ENCODE results near the gene SNED1.
"Not testable (repeated sequence)": the region's sequence is repeated elsewhere in the genome, so short reads cannot be mapped to it uniquely, and the experiment has no call there.

Gene SNED1

DNA sequence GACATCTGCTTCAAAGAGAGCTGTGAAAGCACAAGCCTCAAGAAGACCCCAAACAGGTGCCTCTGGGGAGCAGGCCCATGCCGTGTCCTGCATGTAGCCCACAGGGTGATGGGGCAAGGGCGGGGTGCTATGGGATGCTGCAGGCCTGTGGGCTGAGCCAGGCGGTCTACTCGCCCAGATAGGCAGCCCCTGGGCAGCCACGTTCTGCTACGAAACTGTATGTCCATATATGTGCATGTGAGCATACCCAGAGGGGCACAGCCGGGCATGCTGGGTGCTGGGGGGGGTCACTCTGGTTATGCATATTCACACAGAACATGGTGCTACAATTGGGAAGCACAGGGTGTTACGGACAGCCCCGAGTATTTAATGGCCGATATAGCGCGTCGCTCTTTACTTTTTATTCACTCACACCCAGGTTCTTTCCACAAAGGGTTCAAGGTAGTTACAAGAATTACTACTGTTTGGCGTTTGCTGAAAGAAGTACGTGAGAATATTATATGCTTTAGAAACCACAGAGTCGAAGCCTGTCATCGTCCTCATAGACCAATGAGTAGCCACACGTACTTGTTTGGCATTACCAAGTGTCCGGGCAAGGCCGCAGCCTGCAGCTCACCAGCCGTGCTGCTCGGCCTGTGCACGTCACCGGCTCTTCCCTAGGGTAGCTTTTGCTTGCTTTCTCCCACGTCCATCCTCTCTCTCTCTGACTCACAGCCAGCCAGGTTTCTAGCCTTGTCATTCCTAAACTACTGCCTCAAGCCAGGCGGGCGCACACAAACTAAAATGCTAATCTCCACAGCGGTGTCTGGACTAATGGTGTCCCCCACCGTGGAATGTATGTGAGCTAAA lies 89.2 kb downstream of the SNED1 start:
- Histone ChIP-seq H3K4me1 (ENCODE audit: control insufficient read depth, low read depth, low read length) (no peaks in the 10 kb centered on the region), H3K27ac (ENCODE audit: low read length) (no peak overlapping the region), H3K4me3 (ENCODE audit: low read length) (no peak overlapping the region), H3K9ac (ENCODE audit: low read length) (no peak overlapping the region), H3K9me3 (ENCODE audit: control insufficient read depth, low read depth, low read length) (no peaks in the 10 kb centered on the region), H3K36me3 (ENCODE audit: control insufficient read depth, low read depth, low read length) (peaks cover 30% of the 10 kb centered on the region), H3K27me3 (ENCODE audit: control insufficient read depth, insufficient read depth, low read length) (no peaks in the 10 kb centered on the region)

DNA sequence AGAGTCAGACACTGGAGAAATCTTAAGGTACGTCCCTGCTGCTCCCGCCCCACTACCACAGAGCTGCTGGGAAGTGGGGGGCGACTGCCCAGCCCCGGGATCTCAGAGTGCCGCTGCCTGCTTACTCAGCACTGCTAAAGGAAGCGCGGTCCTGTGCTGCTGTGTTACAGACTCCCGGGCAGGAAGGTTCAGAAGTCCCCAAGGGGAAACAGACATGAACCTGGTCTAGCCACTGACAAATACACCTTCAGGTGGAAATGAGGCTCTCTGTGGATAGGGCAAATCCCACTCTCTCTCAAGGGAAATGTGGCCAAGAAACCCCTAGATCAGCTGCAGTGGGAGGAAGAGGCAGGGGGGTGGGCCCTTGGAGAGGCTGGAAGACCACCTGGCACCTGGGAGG lies 90.0 kb downstream of the SNED1 start:
- Histone ChIP-seq H3K4me1 (ENCODE audit: control insufficient read depth, low read depth, low read length) (no peaks in the 10 kb centered on the region), H3K36me3 (ENCODE audit: control insufficient read depth, low read depth, low read length) (peaks cover 30% of the 10 kb centered on the region), H3K9ac (ENCODE audit: low read length) (no peak overlapping the region), H3K9me3 (ENCODE audit: control insufficient read depth, low read depth, low read length) (no peaks in the 10 kb centered on the region), H3K27me3 (ENCODE audit: control insufficient read depth, insufficient read depth, low read length) (no peaks in the 10 kb centered on the region), H3K27ac (ENCODE audit: low read length) (no peak overlapping the region), H3K4me3 (ENCODE audit: low read length) (no peak overlapping the region)

DNA sequence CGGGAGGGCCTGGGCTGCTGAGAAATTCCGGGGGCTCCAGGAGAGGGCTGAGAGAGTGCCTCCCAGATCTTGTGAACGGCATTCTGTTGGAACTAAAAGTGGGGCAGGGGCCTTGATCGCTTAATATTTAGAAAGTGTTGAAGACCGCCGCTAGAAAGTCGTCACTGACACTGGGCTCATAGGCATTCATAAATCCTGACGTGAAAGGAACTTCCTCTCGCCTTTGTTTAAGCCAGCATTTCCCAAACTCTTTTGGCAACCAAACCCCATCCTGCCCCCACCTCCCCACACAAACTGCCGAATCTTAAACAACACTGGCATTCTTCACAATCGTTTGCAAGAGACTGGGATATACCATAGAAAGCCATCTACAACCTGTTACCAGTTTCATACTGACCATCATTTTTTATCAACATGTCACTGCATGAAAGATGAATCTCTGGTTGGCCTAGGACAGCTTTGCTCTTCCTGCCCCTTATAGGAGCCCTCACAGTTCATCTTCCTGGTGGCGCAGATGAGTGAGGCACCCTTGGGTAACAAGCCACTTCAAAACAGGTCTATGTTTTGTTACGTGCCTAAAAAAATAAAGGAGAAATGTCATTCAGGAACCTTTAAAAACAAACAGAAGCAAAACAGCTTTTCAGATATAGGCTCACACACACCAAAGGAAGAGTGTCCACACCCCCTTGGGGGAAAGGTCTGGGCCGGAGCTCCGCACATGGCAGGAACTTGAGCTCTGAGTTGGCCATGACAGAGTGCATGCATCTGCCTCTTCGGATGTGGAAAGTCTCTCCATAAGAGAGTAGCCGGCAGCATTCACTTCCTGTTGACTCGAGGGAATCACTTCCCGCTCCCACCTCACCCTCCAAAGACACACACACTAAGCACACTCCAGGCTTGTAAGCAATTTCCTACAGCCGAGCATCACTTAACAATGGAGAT lies 90.6 kb downstream of the SNED1 start:
- no peak overlapping the region for H3K9ac ChIP-seq (ENCODE audit: low read length)
- H3K9me3 ChIP-seq (ENCODE audit: control insufficient read depth, low read depth, low read length) = no peaks in the 10 kb centered on the region
- H3K27me3 ChIP-seq (ENCODE audit: control insufficient read depth, insufficient read depth, low read length) = no peaks in the 10 kb centered on the region
- peaks cover 33% of the 10 kb centered on the region for H3K36me3 ChIP-seq (ENCODE audit: control insufficient read depth, low read depth, low read length)
- H3K4me3 ChIP-seq (ENCODE audit: low read length) = no peak overlapping the region
- H3K4me1 ChIP-seq (ENCODE audit: control insufficient read depth, low read depth, low read length) = peaks cover 2% of the 10 kb centered on the region
- H3K27ac ChIP-seq (ENCODE audit: low read length) = no peak overlapping the region

DNA sequence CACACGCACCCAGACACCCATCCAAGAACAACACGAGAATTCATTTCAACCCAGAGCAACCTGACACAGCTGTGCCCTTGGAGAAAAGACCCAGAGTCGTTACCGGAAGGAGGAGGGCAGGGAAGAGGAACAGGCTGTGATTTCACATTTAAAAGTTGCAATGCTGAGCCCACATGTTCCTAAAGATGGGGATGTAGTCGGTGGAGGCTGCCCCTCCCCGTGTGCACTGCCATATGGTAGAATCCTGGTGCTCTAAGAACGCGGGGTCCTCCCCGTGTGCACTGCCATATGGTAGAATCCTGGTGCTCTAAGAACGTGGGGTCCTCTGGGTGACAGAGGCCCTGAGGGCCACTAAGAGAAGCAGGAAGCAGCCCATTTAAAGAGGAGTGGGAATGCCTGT lies 92.8 kb downstream of the SNED1 start:
- Histone ChIP-seq H3K4me1 (ENCODE audit: control insufficient read depth, low read depth, low read length) (peaks cover 6% of the 10 kb centered on the region), H3K9me3 (ENCODE audit: control insufficient read depth, low read depth, low read length) (no peaks in the 10 kb centered on the region), H3K4me3 (ENCODE audit: low read length) (no peak overlapping the region), H3K9ac (ENCODE audit: low read length) (no peak overlapping the region), H3K36me3 (ENCODE audit: control insufficient read depth, low read depth, low read length) (peaks cover 45% of the 10 kb centered on the region), H3K27ac (ENCODE audit: low read length) (no peak overlapping the region), H3K27me3 (ENCODE audit: control insufficient read depth, insufficient read depth, low read length) (no peaks in the 10 kb centered on the region)

DNA sequence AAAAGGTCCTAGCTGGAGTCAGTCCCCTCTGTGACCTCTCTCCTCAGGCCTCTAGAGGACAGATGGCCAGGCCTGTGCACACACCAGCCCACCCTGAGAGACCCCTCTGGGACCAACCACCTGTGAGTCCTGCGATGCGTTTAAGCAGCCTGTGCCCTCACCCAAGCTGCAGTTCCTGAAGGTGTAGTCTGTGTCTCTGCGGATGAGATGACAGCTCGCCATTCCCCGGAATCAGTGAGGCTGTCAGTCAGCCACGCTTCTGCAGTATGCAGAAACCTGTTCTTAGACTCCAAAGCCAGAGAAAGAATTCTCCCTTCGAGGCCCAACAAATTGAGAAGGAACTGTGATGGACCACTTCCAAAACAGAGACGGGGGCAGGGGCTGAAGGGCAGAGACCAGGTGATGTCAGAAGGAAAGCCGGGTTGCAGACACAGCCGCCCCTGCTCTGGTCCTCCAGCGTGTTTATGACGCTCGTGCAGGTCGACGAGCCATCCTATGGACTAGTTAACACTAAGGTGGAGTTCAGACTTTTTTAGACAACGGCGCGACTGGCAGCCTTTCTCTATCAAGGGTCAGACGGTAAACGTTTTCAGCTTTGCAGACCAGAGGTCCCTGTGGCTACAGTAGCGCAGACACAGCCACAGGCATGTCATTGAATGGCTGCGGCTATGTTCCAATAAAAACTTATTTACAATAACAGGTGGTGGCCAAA lies 93.5 kb downstream of the SNED1 start:
- peaks cover 6% of the 10 kb centered on the region for H3K4me1 ChIP-seq (ENCODE audit: control insufficient read depth, low read depth, low read length)
- H3K27me3 ChIP-seq (ENCODE audit: control insufficient read depth, insufficient read depth, low read length) = no peaks in the 10 kb centered on the region
- H3K9ac ChIP-seq (ENCODE audit: low read length) = no peak overlapping the region
- peaks cover 48% of the 10 kb centered on the region for H3K36me3 ChIP-seq (ENCODE audit: control insufficient read depth, low read depth, low read length)
- no peak overlapping the region for H3K4me3 ChIP-seq (ENCODE audit: low read length)
- H3K27ac ChIP-seq (ENCODE audit: low read length) = no peak overlapping the region
- no peaks in the 10 kb centered on the region for H3K9me3 ChIP-seq (ENCODE audit: control insufficient read depth, low read depth, low read length)

DNA sequence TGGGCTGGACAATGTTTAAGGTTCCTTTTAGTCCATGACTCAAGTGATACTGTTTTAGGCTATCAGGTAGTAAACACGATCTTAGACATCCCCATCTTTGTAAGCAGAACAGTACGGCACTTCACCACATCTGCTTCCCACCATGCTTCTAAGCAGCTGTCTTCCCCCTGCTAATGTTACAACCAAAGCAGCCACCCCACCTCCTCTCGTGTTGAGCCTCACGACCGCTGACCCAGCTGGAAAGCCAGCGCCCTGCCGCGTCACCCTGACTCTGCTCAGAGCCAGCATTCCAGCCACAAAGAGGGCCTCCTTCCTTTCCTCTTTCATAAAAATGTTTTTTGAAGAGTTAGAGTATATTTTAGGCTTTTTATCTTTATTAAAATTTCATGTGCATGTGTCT lies 94.3 kb downstream of the SNED1 start:
- H3K4me3 ChIP-seq (ENCODE audit: low read length) = no peak overlapping the region
- H3K4me1 ChIP-seq (ENCODE audit: control insufficient read depth, low read depth, low read length) = peaks cover 6% of the 10 kb centered on the region
- H3K27me3 ChIP-seq (ENCODE audit: control insufficient read depth, insufficient read depth, low read length) = no peaks in the 10 kb centered on the region
- no peak overlapping the region for H3K9ac ChIP-seq (ENCODE audit: low read length)
- no peak overlapping the region for H3K27ac ChIP-seq (ENCODE audit: low read length)
- H3K9me3 ChIP-seq (ENCODE audit: control insufficient read depth, low read depth, low read length) = no peaks in the 10 kb centered on the region
- H3K36me3 ChIP-seq (ENCODE audit: control insufficient read depth, low read depth, low read length) = peaks cover 56% of the 10 kb centered on the region

DNA sequence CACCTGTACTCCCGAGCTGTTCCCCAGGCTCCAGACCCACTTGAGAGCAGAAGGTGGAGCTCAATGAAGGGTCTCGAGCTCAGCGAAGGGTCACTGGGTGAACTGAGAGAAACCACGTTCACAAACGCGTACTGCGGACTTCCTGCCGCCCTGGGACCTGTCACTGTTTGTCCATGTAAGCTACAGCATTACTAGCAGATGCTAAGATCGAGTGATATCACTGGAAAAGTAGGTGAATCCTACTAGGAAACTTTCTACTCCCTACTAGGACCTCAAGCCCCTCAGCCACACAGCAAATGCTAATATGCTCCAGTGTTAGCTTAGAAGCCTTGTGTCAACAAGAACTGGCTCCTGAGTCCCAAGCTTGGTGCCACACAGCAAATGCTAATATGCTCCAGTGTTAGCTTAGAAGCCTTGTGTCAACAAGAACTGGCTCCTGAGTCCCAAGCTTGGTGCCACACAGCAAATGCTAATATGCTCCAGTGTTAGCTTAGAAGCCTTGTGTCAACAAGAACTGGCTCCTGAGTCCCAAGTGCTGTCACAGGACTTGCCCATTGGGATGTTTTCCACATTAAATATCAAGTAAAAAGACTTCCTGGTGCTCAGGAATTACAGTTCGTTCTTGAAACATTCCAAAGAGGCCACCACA lies 94.8 kb downstream of the SNED1 start:
- H3K4me1 ChIP-seq (ENCODE audit: control insufficient read depth, low read depth, low read length); H3K27ac ChIP-seq (ENCODE audit: low read length); H3K4me3 ChIP-seq (ENCODE audit: low read length); H3K9me3 ChIP-seq (ENCODE audit: control insufficient read depth, low read depth, low read length); H3K27me3 ChIP-seq (ENCODE audit: control insufficient read depth, insufficient read depth, low read length); H3K9ac ChIP-seq (ENCODE audit: low read length): not testable (repeated sequence)
- H3K36me3 ChIP-seq (ENCODE audit: control insufficient read depth, low read depth, low read length) = peaks cover 56% of the 10 kb centered on the region

DNA sequence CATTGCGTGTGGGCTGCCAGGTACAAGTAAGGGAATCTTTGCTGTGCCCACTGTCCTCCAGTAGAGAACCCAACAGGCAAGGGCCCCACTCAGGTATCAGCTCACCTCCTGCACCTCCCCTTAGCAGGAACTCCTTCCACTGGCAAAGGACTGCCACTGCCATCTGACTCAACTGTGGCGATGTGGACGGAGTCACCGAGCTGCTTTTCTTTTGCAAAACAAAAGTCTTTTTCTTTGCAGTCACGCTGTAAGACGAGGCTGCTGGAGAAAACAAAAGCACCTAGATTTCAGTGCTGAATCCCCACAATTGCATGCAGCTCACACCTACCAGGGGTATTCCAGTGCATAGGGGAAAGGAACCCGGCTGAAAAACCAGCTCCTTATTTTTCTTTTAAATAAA lies 95.8 kb downstream of the SNED1 start:
- H3K27me3 ChIP-seq (ENCODE audit: control insufficient read depth, insufficient read depth, low read length) = no peaks in the 10 kb centered on the region
- no peak overlapping the region for H3K4me3 ChIP-seq (ENCODE audit: low read length)
- no peak overlapping the region for H3K27ac ChIP-seq (ENCODE audit: low read length)
- no peak overlapping the region for H3K9ac ChIP-seq (ENCODE audit: low read length)
- H3K4me1 ChIP-seq (ENCODE audit: control insufficient read depth, low read depth, low read length) = peaks cover 6% of the 10 kb centered on the region
- H3K36me3 ChIP-seq (ENCODE audit: control insufficient read depth, low read depth, low read length) = peaks cover 50% of the 10 kb centered on the region
- H3K9me3 ChIP-seq (ENCODE audit: control insufficient read depth, low read depth, low read length) = no peaks in the 10 kb centered on the region

DNA sequence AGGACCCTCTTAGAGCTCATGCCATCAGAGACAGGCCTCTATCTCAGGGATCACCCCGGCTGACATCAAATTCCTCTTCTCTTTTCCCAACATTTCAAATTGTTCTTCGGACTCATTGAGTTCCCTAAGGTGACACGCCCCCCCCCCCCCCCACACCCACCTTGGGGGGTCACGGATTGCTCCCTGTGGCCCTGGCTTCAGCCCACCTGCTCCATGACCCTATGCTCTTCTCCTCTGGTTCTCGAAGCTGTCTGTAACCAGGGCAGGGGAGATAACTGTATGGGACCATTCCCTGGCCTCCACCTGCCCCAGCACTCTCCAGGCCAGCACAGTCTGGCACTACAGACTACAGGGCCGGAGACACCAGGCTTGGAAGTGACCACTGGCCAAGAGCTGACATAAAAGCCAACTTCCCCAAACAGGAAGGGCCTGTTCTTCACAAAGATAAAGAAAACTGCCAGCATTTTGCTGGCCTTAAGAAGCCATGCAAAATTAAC lies 96.6 kb downstream of the SNED1 start:
- Histone ChIP-seq H3K9ac (ENCODE audit: low read length) (no peak overlapping the region), H3K9me3 (ENCODE audit: control insufficient read depth, low read depth, low read length) (no peaks in the 10 kb centered on the region), H3K4me3 (ENCODE audit: low read length) (no peak overlapping the region), H3K36me3 (ENCODE audit: control insufficient read depth, low read depth, low read length) (peaks cover 54% of the 10 kb centered on the region), H3K4me1 (ENCODE audit: control insufficient read depth, low read depth, low read length) (peaks cover 6% of the 10 kb centered on the region), H3K27me3 (ENCODE audit: control insufficient read depth, insufficient read depth, low read length) (no peaks in the 10 kb centered on the region), H3K27ac (ENCODE audit: low read length) (no peak overlapping the region)

DNA sequence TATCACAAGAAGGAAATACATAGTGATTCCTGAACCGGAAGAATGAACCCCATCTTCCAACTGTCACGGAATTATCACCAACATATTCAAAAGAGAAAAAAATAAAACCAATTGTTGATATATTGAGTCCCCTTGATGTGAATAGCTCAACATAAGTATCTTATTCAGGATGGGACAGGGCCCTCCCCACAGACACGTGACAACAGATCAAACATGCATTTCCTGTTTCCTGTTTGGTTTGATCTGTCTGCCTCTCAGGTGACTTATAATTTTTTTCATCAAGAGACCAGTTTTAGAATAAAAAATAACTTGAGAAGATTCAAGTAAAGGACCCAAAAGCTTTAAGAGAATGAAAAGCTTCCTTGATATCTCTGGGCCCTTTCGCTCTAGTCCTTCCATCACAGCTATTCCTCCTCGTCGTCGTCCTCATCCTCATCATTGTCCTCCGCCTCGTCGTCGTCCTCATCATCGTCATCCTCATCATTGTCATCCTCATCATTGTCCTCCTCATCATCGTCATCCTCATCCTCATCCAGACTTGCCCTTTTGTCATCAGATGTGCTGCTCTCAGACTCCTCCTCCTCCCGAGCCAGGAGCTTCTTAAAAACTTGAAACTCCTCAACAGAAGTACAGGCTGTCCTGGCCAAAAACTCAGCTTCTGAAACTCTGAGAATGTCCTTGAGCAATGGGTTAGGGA lies 97.3 kb downstream of the SNED1 start:
- Histone ChIP-seq H3K4me1 (ENCODE audit: control insufficient read depth, low read depth, low read length) (peaks cover 6% of the 10 kb centered on the region), H3K36me3 (ENCODE audit: control insufficient read depth, low read depth, low read length) (peaks cover 51% of the 10 kb centered on the region)

More for the DNA sequence above, 97.3 kb downstream of the SNED1 start:
- Histone ChIP-seq H3K27ac (ENCODE audit: low read length) (no peak overlapping the region), H3K4me3 (ENCODE audit: low read length) (no peak overlapping the region), H3K27me3 (ENCODE audit: control insufficient read depth, insufficient read depth, low read length) (no peaks in the 10 kb centered on the region), H3K9ac (ENCODE audit: low read length) (no peak overlapping the region), H3K9me3 (ENCODE audit: control insufficient read depth, low read depth, low read length) (no peaks in the 10 kb centered on the region)

All from iPS-18a (cell line).